SK-N-SH treated with all-trans-retinoic acid at 6 μM for 48 hours (cell line): ENCODE data around the gene ALG14.

Experiments used
- ATAC-seq: fragments of 200-7000 bp; cut with Tn5 transposase; 3 replicates; pipeline ENCODE4 v1.9.1; 2020; ENCODE audit warnings: mild to moderate bottlenecking, moderate library complexity
- ARNTL ChIP-seq: fragments of 450-650 bp; formaldehyde crosslinking; IDR thresholded peaks from 2 replicates; pipeline ENCODE4 v1.5.0; 2020; ENCODE audit warnings: low read depth, mild to moderate bottlenecking, moderate library complexity, borderline replicate concordance
- BACH2 ChIP-seq: fragments of 250-450 bp; sonication (Bioruptor Pico); IDR thresholded peaks from 2 replicates; pipeline ENCODE4 v1.9.0; 2021; ENCODE audit warnings: mild to moderate bottlenecking, borderline replicate concordance
- CREB5 ChIP-seq: fragments of 250-450 bp; sonication (Bioruptor Pico); IDR thresholded peaks from 2 replicates; pipeline ENCODE4 v1.5.1; 2020; ENCODE audit warnings: low read depth, mild to moderate bottlenecking, moderate library complexity
- CSDC2 ChIP-seq: fragments of 250-450 bp; sonication (Bioruptor Pico); IDR thresholded peaks from 2 replicates; pipeline ENCODE4 v1.5.0; 2020; ENCODE audit warnings: mild to moderate bottlenecking, moderate library complexity
- CSRNP3 ChIP-seq: fragments of 250-450 bp; sonication (Bioruptor Pico); IDR thresholded peaks from 2 replicates; pipeline ENCODE4 v1.5.1; 2021; ENCODE audit warnings: mild to moderate bottlenecking, moderate library complexity
- ESRRG ChIP-seq: fragments of 250-450 bp; sonication (Bioruptor Pico); IDR thresholded peaks from 2 replicates; pipeline ENCODE4 v1.6.1; 2021; ENCODE audit warnings: mild to moderate bottlenecking
- GLIS3 ChIP-seq: fragments of 250-450 bp; sonication (Bioruptor Pico); IDR thresholded peaks from 2 replicates; pipeline ENCODE4 v1.5.0; 2020; ENCODE audit warnings: mild to moderate bottlenecking, moderate library complexity
- ISL1 ChIP-seq: fragments of 250-450 bp; sonication (Bioruptor Pico); IDR thresholded peaks from 2 replicates; pipeline ENCODE4 v2.1.2; 2022; ENCODE audit warnings: mild to moderate bottlenecking, moderate library complexity
- OSR1 ChIP-seq: fragments of 250-450 bp; sonication (Bioruptor Pico); IDR thresholded peaks from 2 replicates; pipeline ENCODE4 v1.8.0; 2022; ENCODE audit warnings: moderate library complexity, mild to moderate bottlenecking, inconsistent platforms
- PATZ1 ChIP-seq: fragments of 250-450 bp; sonication (Bioruptor Pico); IDR thresholded peaks from 2 replicates; pipeline ENCODE4 v1.8.0; 2020; ENCODE audit warnings: mild to moderate bottlenecking, moderate library complexity, borderline replicate concordance
- POU6F1 ChIP-seq: fragments of 250-450 bp; sonication (Bioruptor Pico); IDR thresholded peaks from 2 replicates; pipeline ENCODE4 v1.8.0; 2021; ENCODE audit warnings: low read depth, mild to moderate bottlenecking, moderate library complexity, borderline replicate concordance
- PPARA ChIP-seq: fragments of 250-450 bp; sonication (Bioruptor Pico); IDR thresholded peaks from 2 replicates; pipeline ENCODE4 v1.5.0; 2020; ENCODE audit warnings: mild to moderate bottlenecking, borderline replicate concordance
- RARB ChIP-seq: fragments of 250-450 bp; sonication (Bioruptor Pico); IDR thresholded peaks from 2 replicates; pipeline ENCODE4 v1.8.0; 2021; ENCODE audit warnings: mild to moderate bottlenecking, moderate library complexity
- TCF4 ChIP-seq: fragments of 250-450 bp; sonication (Bioruptor Pico); IDR thresholded peaks from 2 replicates; pipeline ENCODE4 v1.8.0; 2021; ENCODE audit warnings: mild to moderate bottlenecking, moderate library complexity, borderline replicate concordance
- TSHZ2 ChIP-seq: fragments of 250-450 bp; sonication (Bioruptor Pico); IDR thresholded peaks from 2 replicates; pipeline ENCODE4 v1.5.0; 2020; ENCODE audit warnings: mild to moderate bottlenecking, moderate library complexity
- ZC3H10 ChIP-seq: fragments of 250-450 bp; sonication (Bioruptor Pico); IDR thresholded peaks from 2 replicates; pipeline ENCODE4 v1.5.1; 2021; ENCODE audit warnings: mild to moderate bottlenecking, moderate library complexity
- ZFP3 ChIP-seq: fragments of 250-450 bp; sonication (Bioruptor Pico); IDR thresholded peaks from 2 replicates; pipeline ENCODE4 v1.5.0; 2020; ENCODE audit warnings: mild to moderate bottlenecking, moderate library complexity
- ZFP30 ChIP-seq: fragments of 450-650 bp; formaldehyde crosslinking; IDR thresholded peaks from 2 replicates; pipeline ENCODE4 v1.5.0; 2022; ENCODE audit warnings: mild to moderate bottlenecking, moderate library complexity
- ZNF565 ChIP-seq: fragments of 450-650 bp; formaldehyde crosslinking; conservative IDR thresholded peaks from 2 replicates; pipeline ENCODE4 v1.5.0; 2020; ENCODE audit warnings: low read depth, mild to moderate bottlenecking, moderate library complexity
- ZNF70 ChIP-seq: fragments of 450-650 bp; formaldehyde crosslinking; IDR thresholded peaks from 2 replicates; pipeline ENCODE4 v1.5.0; 2020; ENCODE audit warnings: mild to moderate bottlenecking, moderate library complexity
- ZNF8 ChIP-seq: fragments of 450-650 bp; formaldehyde crosslinking; IDR thresholded peaks from 2 replicates; pipeline ENCODE4 v1.5.0; 2020; ENCODE audit warnings: mild to moderate bottlenecking, moderate library complexity

The ALG14 gene

GRCh38 chr1:95118710-95119109, 46.0 kb upstream of the ALG14 start:
- ATAC-seq, result no peak
- TF ChIP-seq GLIS3 (CRISPR knock-in tag) (no peak), ZFP3 (CRISPR knock-in tag) (no peak), PATZ1 (CRISPR knock-in tag) (no peak), TCF4 (CRISPR knock-in tag) (no peak), ZNF8 (no peak), CSRNP3 (CRISPR knock-in tag) (no peak), ZNF565 (CRISPR knock-in tag) (no peak), ESRRG (CRISPR knock-in tag) (no peak), TSHZ2 (CRISPR knock-in tag) (no peak), BACH2 (no peak)

GRCh38 chr1:95118067-95118499, 45.3 kb upstream of the ALG14 start:
- TF ChIP-seq ARNTL (CRISPR knock-in tag), result no peak
- no peak for TF ChIP-seq TCF4 (CRISPR knock-in tag)
- TF ChIP-seq ZFP30 (CRISPR knock-in tag), result no peak
- TF ChIP-seq PPARA (CRISPR knock-in tag), result no peak
- no peak for TF ChIP-seq ZNF565 (CRISPR knock-in tag)
- TF ChIP-seq BACH2, result no peak
- no peak for TF ChIP-seq ESRRG (CRISPR knock-in tag)
- TF ChIP-seq ZNF8, result no peak
- TF ChIP-seq TSHZ2 (CRISPR knock-in tag), result no peak
- no peak for TF ChIP-seq ISL1 (CRISPR knock-in tag)
- TF ChIP-seq CSRNP3 (CRISPR knock-in tag), result no peak
- TF ChIP-seq PATZ1 (CRISPR knock-in tag), result no peak
- TF ChIP-seq ZC3H10 (CRISPR knock-in tag), result no peak
- TF ChIP-seq GLIS3 (CRISPR knock-in tag), result no peak
- no peak for TF ChIP-seq OSR1
- TF ChIP-seq CREB5 (CRISPR knock-in tag), result no peak
- no peak for TF ChIP-seq RARB (CRISPR knock-in tag)
- no peak for TF ChIP-seq POU6F1
- no peak for TF ChIP-seq ZNF70 (CRISPR knock-in tag)
- TF ChIP-seq CSDC2 (CRISPR knock-in tag), result no peak
- no peak for ATAC-seq
